ENCODE measurements around the gene HLA-DOB.

HLA-DOB gene

GRCh38 chr6:32843331-32843978 is 26.7 kb upstream of the HLA-DOB start:
- DNase-seq (ENCODE audit: low spot score) = no peak

- DNase-seq (ENCODE audit: low spot score) = no peak
These were observed 25.9 kb upstream of the HLA-DOB start for GRCh38 chr6:32842690-32843089.

- no peak for DNase-seq (ENCODE audit: low spot score)
These were observed 25.3 kb upstream of the HLA-DOB start for GRCh38 chr6:32842021-32842650.

- DNase-seq (ENCODE audit: low spot score) = no peak
These were observed 23.9 kb upstream of the HLA-DOB start for GRCh38 chr6:32840604-32841246.

GRCh38 chr6:32839356-32839755 is 22.6 kb upstream of the HLA-DOB start:
- no peak for DNase-seq (ENCODE audit: low spot score)

GRCh38 chr6:32838114-32838958 is 21.5 kb upstream of the HLA-DOB start, which contains the start of gene TAP2:
Gene TAP2 (minus strand): TSS chr6:32838739. CDS start chr6:32838233, 506 bp downstream.
- DNase-seq (ENCODE audit: low spot score) = peak; percentile 96

- no peak for DNase-seq (ENCODE audit: low spot score)
These were observed 20.9 kb upstream of the HLA-DOB start for GRCh38 chr6:32837651-32838113.

- DNase-seq (ENCODE audit: low spot score) = no peak
These were observed 20.1 kb upstream of the HLA-DOB start for GRCh38 chr6:32836873-32837272.

- no peak for DNase-seq (ENCODE audit: low spot score)
These were observed 18.5 kb upstream of the HLA-DOB start for GRCh38 chr6:32835167-32835893.

GRCh38 chr6:32833664-32834063 is 16.9 kb upstream of the HLA-DOB start:
- DNase-seq (ENCODE audit: low spot score) = no peak

GRCh38 chr6:32832535-32832934 is 15.7 kb upstream of the HLA-DOB start:
- DNase-seq (ENCODE audit: low spot score) = no peak

GRCh38 chr6:32830936-32831335 is 14.1 kb upstream of the HLA-DOB start:
- no peak for DNase-seq (ENCODE audit: low spot score)

GRCh38 chr6:32830017-32830416 is 13.2 kb upstream of the HLA-DOB start:
- DNase-seq (ENCODE audit: low spot score) = no peak

GRCh38 chr6:32829495-32829894 is 12.7 kb upstream of the HLA-DOB start:
- DNase-seq (ENCODE audit: low spot score) = no peak

- no peak for DNase-seq (ENCODE audit: low spot score)
These were observed 10.2 kb upstream of the HLA-DOB start for GRCh38 chr6:32827025-32827424.

- no peak for DNase-seq (ENCODE audit: low spot score)
These were observed 9.2 kb upstream of the HLA-DOB start for GRCh38 chr6:32825966-32826365.

- DNase-seq (ENCODE audit: low spot score) = no peak
These were observed 2.9 kb upstream of the HLA-DOB start for GRCh38 chr6:32819729-32820128.

GRCh38 chr6:32818867-32819266 is 2.1 kb upstream of the HLA-DOB start:
- no peak for DNase-seq (ENCODE audit: low spot score)

- DNase-seq (ENCODE audit: low spot score) = no peak
These were observed 806 bp downstream of the HLA-DOB start for GRCh38 chr6:32815996-32816395.

- no peak for DNase-seq (ENCODE audit: low spot score)
These were observed 1.7 kb downstream of the HLA-DOB start for GRCh38 chr6:32815115-32815514.

- no peak for DNase-seq (ENCODE audit: low spot score)
These were observed 2.7 kb downstream of the HLA-DOB start for GRCh38 chr6:32814145-32814544.

- no peak for DNase-seq (ENCODE audit: low spot score)
These were observed 7.6 kb downstream of the HLA-DOB start for GRCh38 chr6:32809171-32809570.
